Nephron (organoid): ENCODE results near the gene ANLN.
A peak's percentile ranks its signal among the peaks of the same experiment; 100 is the strongest.
"Not testable (repeated sequence)": the region's sequence is repeated elsewhere in the genome, so short reads cannot be mapped to it uniquely, and the experiment has no call there.

ENCODE experiments used
- H3K27ac Mint-ChIP-seq, 3 experiments: 2 replicates each; pipeline ENCODE4 v1.8.0; 2020; ENCODE audit warnings: mixed read lengths in 3 of 3, mild to moderate bottlenecking in 2 of 3, moderate library complexity in 1 of 3
- H3K27me3 Mint-ChIP-seq: 2 replicates; pipeline ENCODE4 v1.8.0; 2021; ENCODE audit warnings: low read depth, mild to moderate bottlenecking, moderate library complexity, mixed read lengths
- H3K36me3 Mint-ChIP-seq: 2 replicates; pipeline ENCODE4 v1.8.0; 2020; ENCODE audit warnings: low read depth, mixed read lengths
- H3K4me1 Mint-ChIP-seq: 2 replicates; pipeline ENCODE4 v1.8.0; 2020; ENCODE audit warnings: mixed read lengths
- H3K4me3 Mint-ChIP-seq, 3 experiments: 2 replicates each; pipeline ENCODE4 v1.8.0; 2020; ENCODE audit warnings: mild to moderate bottlenecking in 3 of 3, mixed read lengths in 3 of 3, moderate library complexity in 2 of 3
- H3K9me3 Mint-ChIP-seq: 2 replicates; pipeline ENCODE4 v1.8.0; 2020; ENCODE audit warnings: mixed read lengths
- CTCF ChIP-seq, 3 experiments: fragments of 200-600 bp; sonication (generic); IDR thresholded peaks; one replicate each; pipeline ENCODE4 v1.5.0; 2021; ENCODE audit warnings: antibody characterized with exemption in 3 of 3; ENCODE audit not compliant: unreplicated experiment in 3 of 3

ANLN gene

GRCh38 chr7:36381056-36381455 lies 8.6 kb upstream of the ANLN start:
- no peak for TF ChIP-seq CTCF (IDR thresholded peaks at IDR 0.05; ENCODE audit: unreplicated experiment in 3 of 3)
- Mint-ChIP-seq H3K4me1 (no peaks in the 10 kb centered on the region), H3K4me3 (no peak overlapping the region), H3K9me3 (peaks cover 11% of the 10 kb centered on the region), H3K27me3 (peaks cover 5% of the 10 kb centered on the region), H3K27ac (no peak overlapping the region), H3K36me3 (no peaks in the 10 kb centered on the region)

- H3K4me1 Mint-ChIP-seq, H3K27ac Mint-ChIP-seq, H3K36me3 Mint-ChIP-seq, H3K27me3 Mint-ChIP-seq, H3K9me3 Mint-ChIP-seq, H3K4me3 Mint-ChIP-seq: not testable (repeated sequence)
Observed at GRCh38 chr7:36383284-36383683, 6.4 kb upstream of the ANLN start.

- not testable (repeated sequence) for H3K9me3 Mint-ChIP-seq, H3K36me3 Mint-ChIP-seq, H3K27me3 Mint-ChIP-seq, H3K4me1 Mint-ChIP-seq, H3K27ac Mint-ChIP-seq, H3K4me3 Mint-ChIP-seq
Observed at GRCh38 chr7:36385646-36386045, 4.0 kb upstream of the ANLN start.

- Mint-ChIP-seq H3K36me3 (no peaks in the 10 kb centered on the region), H3K4me3 (peak overlapping the region; percentile 18 to 73 (median 63)), H3K27ac (peak overlapping the region; percentile 33 to 63 (median 33)), H3K4me1 (peaks cover 23% of the 10 kb centered on the region), H3K9me3 (no peaks in the 10 kb centered on the region), H3K27me3 (no peaks in the 10 kb centered on the region)
- no peak for TF ChIP-seq CTCF (IDR thresholded peaks at IDR 0.05; ENCODE audit: unreplicated experiment in 3 of 3)
Observed at GRCh38 chr7:36387435-36388231, 2.0 kb upstream of the ANLN start.

GRCh38 chr7:36388423-36388822 lies 1.2 kb upstream of the ANLN start:
- Mint-ChIP-seq H3K4me1 (peaks cover 31% of the 10 kb centered on the region), H3K27ac (peak overlapping the region; percentile 63 to 96 (median 67)), H3K36me3 (no peaks in the 10 kb centered on the region), H3K27me3 (no peaks in the 10 kb centered on the region), H3K4me3 (peak overlapping the region; percentile 88 to 89 (median 88)), H3K9me3 (no peaks in the 10 kb centered on the region)
- no peak for TF ChIP-seq CTCF (IDR thresholded peaks at IDR 0.05; ENCODE audit: unreplicated experiment in 3 of 3)

- Mint-ChIP-seq H3K9me3 (no peaks in the 10 kb centered on the region), H3K4me3 (peak overlapping the region; percentile 87 to 88 (median 88)), H3K27ac (peak overlapping the region; percentile 74 to 96 (median 79)), H3K4me1 (peaks cover 51% of the 10 kb centered on the region), H3K27me3 (no peaks in the 10 kb centered on the region), H3K36me3 (peaks cover 5% of the 10 kb centered on the region)
- no peak for TF ChIP-seq CTCF (IDR thresholded peaks at IDR 0.05; ENCODE audit: unreplicated experiment in 3 of 3)
Observed at GRCh38 chr7:36390199-36391090, 783 bp downstream of the ANLN start.
